Measurements from ENCODE around the gene LCN6. TPM values are rescaled to one million over a fixed set of nuclear protein-coding genes. Genes with fewer than 3 reads are reported as not detected.
A peak's percentile ranks its signal among the peaks of the same experiment; 100 is the strongest.

Gene LCN6
- total RNA-seq, 1 experiment from 2014 or later: not detected

DNA sequence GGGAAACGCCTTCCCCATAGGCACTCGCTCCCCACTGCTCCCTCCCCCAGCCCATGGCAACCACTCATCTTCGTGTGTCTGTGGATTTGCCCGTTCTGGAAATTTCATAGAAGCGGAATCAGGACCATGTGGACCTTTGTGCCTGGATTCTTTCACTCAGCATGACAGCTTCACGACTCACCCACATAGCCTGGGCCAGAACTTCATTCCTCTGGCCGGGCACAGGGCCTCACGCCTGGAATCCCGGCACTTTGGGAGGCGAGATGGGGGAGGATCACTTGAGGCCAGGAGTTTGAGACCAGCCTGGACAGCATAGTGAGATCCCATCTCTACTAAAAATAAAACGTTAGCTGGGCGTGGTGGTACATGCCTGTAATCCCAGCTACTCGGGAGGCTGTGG, 48.0 kb downstream of the LCN6 start (continued):
- no peak for TF ChIP-seq ZNF396 (CRISPR knock-in tag; IDR thresholded peaks at IDR 0.05; ENCODE audit: borderline replicate concordance)

DNA sequence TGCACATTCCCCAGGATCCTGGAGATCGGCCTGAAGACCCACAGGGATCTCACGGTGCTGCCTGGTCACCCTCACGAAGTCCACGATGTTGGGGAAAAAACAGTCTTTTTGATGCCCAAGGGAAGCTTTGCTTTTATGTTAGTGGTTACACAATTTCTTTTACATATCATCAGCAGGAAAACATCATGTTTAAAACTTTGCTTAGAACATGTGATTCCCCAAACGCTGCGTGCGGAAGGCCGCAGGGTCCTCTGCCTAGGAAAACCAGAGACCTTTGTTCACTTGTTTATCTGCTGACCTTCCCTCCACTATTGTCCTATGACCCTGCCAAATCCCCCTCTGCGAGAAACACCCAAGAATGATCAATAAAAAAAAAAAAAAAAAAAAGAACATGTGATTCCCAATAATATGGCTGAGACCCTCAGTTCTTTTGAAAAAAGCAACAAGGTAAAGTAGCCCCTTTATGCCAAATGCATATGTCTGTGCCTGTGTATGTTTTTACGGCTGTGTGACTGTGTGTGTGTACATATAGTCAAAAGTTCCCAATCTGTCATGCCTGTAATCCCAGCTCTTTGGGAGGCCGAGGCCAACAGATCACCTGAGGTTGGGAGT, 49.6 kb downstream of the LCN6 start:
- H3K36me3 Mint-ChIP-seq: no peaks in the 10 kb centered on the region
- peaks cover 4% of the 10 kb centered on the region for H3K4me1 Mint-ChIP-seq
- H3K9me3 Mint-ChIP-seq: no peaks in the 10 kb centered on the region
- DNase-seq (ENCODE audit: low spot score): no peak
- no peak overlapping the region for H3K4me3 Mint-ChIP-seq
- ChIA-PET CTCF (interaction anchor here (1.0 kb wide), 2 partner anchors 27 to 34 kb away, joined by 3 read pairs; no protein-coding TSS in a partner anchor), POLR2A (no interaction called here)
- no peak overlapping the region for H3K27ac Mint-ChIP-seq
- H3K27me3 Mint-ChIP-seq (ENCODE audit: low read depth): peaks cover 23% of the 10 kb centered on the region
- no peak for ATAC-seq
- TF ChIP-seq TEAD4 (CRISPR knock-in tag; IDR thresholded peaks at IDR 0.05): no peak
- no peak for TF ChIP-seq PRDM15 (CRISPR knock-in tag; IDR thresholded peaks at IDR 0.05)
- TF ChIP-seq, protein P1, sequence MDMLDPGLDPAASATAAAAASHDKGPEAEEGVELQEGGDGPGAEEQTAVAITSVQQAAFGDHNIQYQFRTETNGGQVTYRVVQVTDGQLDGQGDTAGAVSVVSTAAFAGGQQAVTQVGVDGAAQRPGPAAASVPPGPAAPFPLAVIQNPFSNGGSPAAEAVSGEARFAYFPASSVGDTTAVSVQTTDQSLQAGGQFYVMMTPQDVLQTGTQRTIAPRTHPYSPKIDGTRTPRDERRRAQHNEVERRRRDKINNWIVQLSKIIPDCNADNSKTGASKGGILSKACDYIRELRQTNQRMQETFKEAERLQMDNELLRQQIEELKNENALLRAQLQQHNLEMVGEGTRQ (CRISPR knock-in tag; IDR thresholded peaks at IDR 0.05): no peak
- no peak for TF ChIP-seq KAT7 (CRISPR knock-in tag; IDR thresholded peaks at IDR 0.05; ENCODE audit: borderline replicate concordance)
- TF ChIP-seq ARID4B (CRISPR knock-in tag; IDR thresholded peaks at IDR 0.05; ENCODE audit: borderline replicate concordance): no peak
- no peak for TF ChIP-seq SMAD4 (CRISPR knock-in tag; IDR thresholded peaks at IDR 0.05)
- TF ChIP-seq ZBTB21 (CRISPR knock-in tag; IDR thresholded peaks at IDR 0.05; ENCODE audit: borderline replicate concordance): no peak
- TF ChIP-seq RELA (CRISPR knock-in tag; IDR thresholded peaks at IDR 0.05; ENCODE audit: borderline replicate concordance): no peak

- H3K4me1 Mint-ChIP-seq: peaks cover 8% of the 10 kb centered on the region
- no peaks in the 10 kb centered on the region for H3K9me3 Mint-ChIP-seq
- DNase-seq (ENCODE audit: low spot score) (no peak), ATAC-seq (no peak)
- H3K27me3 Mint-ChIP-seq (ENCODE audit: low read depth): peaks cover 22% of the 10 kb centered on the region
- H3K4me3 Mint-ChIP-seq: no peak overlapping the region
- ChIA-PET POLR2A (no interaction called here), CTCF (interaction anchor here (0.5 to 2.3 kb wide), 4 partner anchors 11 to 145 kb away, joined by 3 to 9 read pairs (median 4); partner anchors contain the start of gene AJM1)
- H3K27ac Mint-ChIP-seq: no peak overlapping the region
- H3K36me3 Mint-ChIP-seq: no peaks in the 10 kb centered on the region
- no peak for TF ChIP-seq FOXP1 (CRISPR knock-in tag; IDR thresholded peaks at IDR 0.05; ENCODE audit: borderline replicate concordance)
- peak; percentile 38; the same call in 1 of the 2 replicates for TF ChIP-seq GABPB1 (CRISPR knock-in tag; IDR thresholded peaks at IDR 0.05)
Observed at GRCh38 chr9:136697821-136698526, 50.4 kb downstream of the LCN6 start.

Data from WTC11 (cell line).